ENCODE data around the gene ECE1. TPM values are rescaled to one million over a fixed set of nuclear protein-coding genes. Genes with fewer than 3 reads are reported as not detected.

ECE1 gene
- total RNA-seq, 4 donors from 2014 or later, result 68.3 to 94.7 (median 69.9) TPM

DNA sequence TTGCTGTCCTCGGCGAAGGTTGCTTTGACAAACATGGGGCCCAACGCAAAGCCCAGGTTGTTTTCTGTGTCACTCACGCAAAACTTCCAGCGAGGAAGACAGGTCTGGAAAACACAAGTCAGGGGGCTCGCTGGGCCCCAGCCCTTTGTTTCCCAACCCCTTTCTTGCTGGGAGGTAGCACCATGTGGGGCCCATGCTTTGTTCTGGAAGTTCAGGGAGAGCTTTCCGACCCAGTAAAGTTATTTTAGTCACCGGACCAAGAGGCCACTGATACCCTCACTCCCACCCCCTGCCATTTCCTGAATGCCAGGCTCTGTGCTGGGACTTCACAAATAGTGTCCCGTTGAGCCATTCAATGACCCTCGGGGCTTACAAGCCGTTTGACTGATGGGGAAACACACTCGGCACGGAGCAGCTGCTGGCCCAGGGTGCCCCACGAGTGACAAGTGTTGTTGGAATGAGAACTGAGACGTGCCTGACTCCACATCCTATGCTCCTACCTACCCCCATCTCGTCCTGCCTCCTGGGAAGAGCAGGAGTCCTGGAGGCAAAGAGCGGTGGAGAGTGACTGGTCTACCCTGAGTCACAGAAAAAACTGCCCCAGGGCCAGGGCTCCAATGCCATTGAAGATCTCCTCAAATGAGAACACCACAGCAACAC, 52.0 kb downstream of the ECE1 start:
- Histone ChIP-seq H3K4me3 (no peak overlapping the region), H3K36me3 (peaks cover 0 to 100% of the 10 kb centered on the region in 2 donors), H3K27ac (no peak overlapping the region), H3K4me1 (no peaks in the 10 kb centered on the region), H3K9me3 (no peaks in the 10 kb centered on the region), H3K27me3 (no peaks in the 10 kb centered on the region)
- 75 to 83% methylated on average over 4 to 8 of the region's 17 CpGs for WGBS, 2 donors (ENCODE audit: low coverage in 1 of 2)
- no peak for ATAC-seq
- TF ChIP-seq, protein P1, sequence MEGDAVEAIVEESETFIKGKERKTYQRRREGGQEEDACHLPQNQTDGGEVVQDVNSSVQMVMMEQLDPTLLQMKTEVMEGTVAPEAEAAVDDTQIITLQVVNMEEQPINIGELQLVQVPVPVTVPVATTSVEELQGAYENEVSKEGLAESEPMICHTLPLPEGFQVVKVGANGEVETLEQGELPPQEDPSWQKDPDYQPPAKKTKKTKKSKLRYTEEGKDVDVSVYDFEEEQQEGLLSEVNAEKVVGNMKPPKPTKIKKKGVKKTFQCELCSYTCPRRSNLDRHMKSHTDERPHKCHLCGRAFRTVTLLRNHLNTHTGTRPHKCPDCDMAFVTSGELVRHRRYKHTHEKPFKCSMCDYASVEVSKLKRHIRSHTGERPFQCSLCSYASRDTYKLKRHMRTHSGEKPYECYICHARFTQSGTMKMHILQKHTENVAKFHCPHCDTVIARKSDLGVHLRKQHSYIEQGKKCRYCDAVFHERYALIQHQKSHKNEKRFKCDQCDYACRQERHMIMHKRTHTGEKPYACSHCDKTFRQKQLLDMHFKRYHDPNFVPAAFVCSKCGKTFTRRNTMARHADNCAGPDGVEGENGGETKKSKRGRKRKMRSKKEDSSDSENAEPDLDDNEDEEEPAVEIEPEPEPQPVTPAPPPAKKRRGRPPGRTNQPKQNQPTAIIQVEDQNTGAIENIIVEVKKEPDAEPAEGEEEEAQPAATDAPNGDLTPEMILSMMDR (IDR thresholded peaks at IDR 0.05), result no peak
- no peak for TF ChIP-seq POLR2AphosphoS5 (IDR thresholded peaks at IDR 0.05)
- no peak for TF ChIP-seq POLR2A (IDR thresholded peaks at IDR 0.05)
- TF ChIP-seq EP300 (IDR thresholded peaks at IDR 0.05), result no peak

- Histone ChIP-seq H3K27me3 (no peaks in the 10 kb centered on the region), H3K4me1 (no peaks in the 10 kb centered on the region), H3K4me3 (no peak overlapping the region), H3K27ac (no peak overlapping the region), H3K9me3 (no peaks in the 10 kb centered on the region), H3K36me3 (peaks cover 0 to 100% of the 10 kb centered on the region in 2 donors)
- ATAC-seq, result no peak
- 75 to 87% methylated on average over 5 to 9 of the region's 12 CpGs for WGBS, 2 donors (ENCODE audit: low coverage in 1 of 2)
- TF ChIP-seq POLR2A (IDR thresholded peaks at IDR 0.05) (no peak), EP300 (IDR thresholded peaks at IDR 0.05) (no peak), POLR2AphosphoS5 (IDR thresholded peaks at IDR 0.05) (no peak)
- TF ChIP-seq, protein P1 (IDR thresholded peaks at IDR 0.05), result no peak
These were observed 52.7 kb downstream of the ECE1 start for GRCh38 chr1:21237446-21238088.

GRCh38 chr1:21236178-21236577, 54.1 kb downstream of the ECE1 start:
- Histone ChIP-seq H3K36me3 (peaks cover 0 to 98% of the 10 kb centered on the region in 2 donors), H3K4me3 (no peak overlapping the region), H3K4me1 (no peaks in the 10 kb centered on the region), H3K9me3 (no peaks in the 10 kb centered on the region), H3K27ac (no peak overlapping the region), H3K27me3 (no peaks in the 10 kb centered on the region)
- TF ChIP-seq POLR2AphosphoS5 (IDR thresholded peaks at IDR 0.05), result no peak
- TF ChIP-seq, protein P1 (IDR thresholded peaks at IDR 0.05), result no peak
- no peak for TF ChIP-seq EP300 (IDR thresholded peaks at IDR 0.05)
- TF ChIP-seq POLR2A (IDR thresholded peaks at IDR 0.05), result no peak
- no peak for ATAC-seq
- WGBS, 2 donors (ENCODE audit: low coverage in 1 of 2), result 89% methylated on average over 9 of the region's 25 CpGs; no CpG with 5 or more reads in 1 of the 2 donors

DNA sequence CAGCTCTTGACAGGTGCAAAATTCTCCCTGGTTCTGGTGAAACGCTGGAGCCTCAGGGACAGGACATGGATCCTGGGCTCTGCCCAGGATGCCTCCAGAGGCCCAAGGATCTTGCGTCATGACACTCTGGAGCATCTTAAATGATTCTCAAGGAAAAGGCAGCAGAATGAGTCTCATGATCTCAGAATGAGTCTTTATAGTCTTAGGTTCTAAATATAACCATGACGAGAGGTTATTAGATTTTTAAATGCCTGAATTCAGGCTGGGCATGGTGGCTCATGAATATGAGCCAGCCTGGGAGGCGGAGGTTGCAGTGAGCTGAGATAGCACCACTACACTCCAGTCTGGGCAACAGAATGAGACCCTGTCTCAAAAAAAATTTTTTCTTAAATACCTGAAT, 55.5 kb downstream of the ECE1 start:
- H3K27me3 ChIP-seq, result no peaks in the 10 kb centered on the region
- TF ChIP-seq POLR2AphosphoS5 (IDR thresholded peaks at IDR 0.05) (no peak), POLR2A (IDR thresholded peaks at IDR 0.05) (no peak), EP300 (IDR thresholded peaks at IDR 0.05) (no peak)
- TF ChIP-seq, protein P1 (IDR thresholded peaks at IDR 0.05), result no peak
- H3K9me3 ChIP-seq, result no peaks in the 10 kb centered on the region
- H3K4me3 ChIP-seq, result no peak overlapping the region
- H3K36me3 ChIP-seq, result peaks cover 0 to 98% of the 10 kb centered on the region in 2 donors
- no peak for ATAC-seq
- no peaks in the 10 kb centered on the region for H3K4me1 ChIP-seq
- WGBS, 2 donors (ENCODE audit: low coverage in 1 of 2), result 51% methylated on average over 2 of the region's 4 CpGs; no CpG with 5 or more reads in 1 of the 2 donors
- no peak overlapping the region for H3K27ac ChIP-seq

GRCh38 chr1:21233490-21233889, 56.8 kb downstream of the ECE1 start:
- Histone ChIP-seq H3K9me3 (no peaks in the 10 kb centered on the region), H3K4me3 (no peak overlapping the region), H3K36me3 (peaks cover 0 to 95% of the 10 kb centered on the region in 2 donors), H3K4me1 (no peaks in the 10 kb centered on the region), H3K27ac (no peak overlapping the region), H3K27me3 (no peaks in the 10 kb centered on the region)
- no peak for TF ChIP-seq POLR2AphosphoS5 (IDR thresholded peaks at IDR 0.05)
- no peak for TF ChIP-seq POLR2A (IDR thresholded peaks at IDR 0.05)
- no peak for TF ChIP-seq EP300 (IDR thresholded peaks at IDR 0.05)
- TF ChIP-seq, protein P1 (IDR thresholded peaks at IDR 0.05), result no peak
- ATAC-seq, result no peak
- whole genome bisulfite sequencing, 2 donors (ENCODE audit: low coverage in 1 of 2), result 61% methylated on average over 6 of the region's 8 CpGs; no CpG with 5 or more reads in 1 of the 2 donors
